Measurements from ENCODE around the gene CAT. TPM values are rescaled to one million over a fixed set of nuclear protein-coding genes. Genes with fewer than 3 reads are reported as not detected.
A peak's percentile ranks its signal among the peaks of the same experiment; 100 is the strongest.

The CAT gene
- polyA plus RNA-seq, 3 donors: 122 to 432 (median 429) TPM

DNA sequence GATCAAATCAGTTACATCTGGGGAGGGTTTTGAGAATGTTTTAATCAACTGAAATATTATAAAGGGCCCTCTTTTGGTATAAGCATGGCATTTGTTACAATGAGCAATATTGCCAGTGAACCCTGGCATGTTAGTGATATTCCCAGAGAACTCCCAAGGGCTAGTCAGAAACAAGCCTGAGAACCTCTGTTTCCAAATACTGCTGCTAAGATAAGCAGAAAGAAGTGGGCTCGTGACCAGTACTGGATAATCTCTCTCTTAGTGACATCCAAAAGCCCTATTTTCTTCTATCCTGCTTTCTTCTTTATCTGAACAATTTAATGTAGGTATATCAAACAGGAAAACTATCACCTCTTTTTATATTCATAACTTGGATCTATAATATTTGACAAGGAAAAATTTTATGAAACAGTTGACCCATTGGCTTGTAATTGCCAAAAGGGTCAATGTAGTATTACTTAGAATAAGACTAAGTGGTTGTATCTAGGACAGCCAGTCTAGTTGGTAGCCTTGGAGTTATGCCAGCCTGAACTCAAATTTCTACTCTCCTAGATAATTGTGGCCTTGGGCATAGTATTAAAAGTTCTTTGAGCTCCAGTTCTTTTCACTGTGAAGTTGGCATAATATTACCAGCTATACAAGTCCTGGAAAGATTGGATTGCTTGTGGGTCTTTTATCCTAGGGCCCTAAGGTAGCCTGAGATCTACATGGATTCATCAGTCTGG lies 15.7 kb downstream of the CAT start:
- Mint-ChIP-seq H3K27me3 (ENCODE audit: low read depth in 3 of 3) (no peaks in the 10 kb centered on the region), H3K9me3 (peaks cover 0 to 3% (median 0%) of the 10 kb centered on the region in 7 donors), H3K36me3 (peaks cover 77 to 87% of the 10 kb centered on the region in 2 donors), H3K4me3 (no peak overlapping the region), H3K4me1 (peaks cover 28% of the 10 kb centered on the region), H3K27ac (no peak overlapping the region)
- Histone ChIP-seq H3K27me3 (ENCODE audit: control insufficient read depth in 2 of 2, insufficient read depth in 2 of 2, low read length in 2 of 2) (no peaks in the 10 kb centered on the region), H3K4me2 (replicated peaks; ENCODE audit: extremely low read depth, low read length, poor library complexity, severe bottlenecking) (no peak overlapping the region), H3K4me3 (replicated peaks in 1 of 3; ENCODE audit: low read depth in 2 of 3, low read length in 3 of 3) (no peak overlapping the region), H3K79me2 (ENCODE audit: insufficient read depth, low read length) (peaks cover 78% of the 10 kb centered on the region), H3K9me3 (replicated peaks in 1 of 2; ENCODE audit: control insufficient read depth in 1 of 2, insufficient read depth in 1 of 2, low read length in 2 of 2) (no peaks in the 10 kb centered on the region), H4K20me1 (ENCODE audit: insufficient read depth, low read length) (peaks cover 39% of the 10 kb centered on the region), H3K36me3 (replicated peaks in 1 of 2; ENCODE audit: control insufficient read depth in 1 of 2, insufficient read depth in 2 of 2, low read length in 2 of 2) (peaks cover 80 to 89% of the 10 kb centered on the region in 2 donors), H3K4me1 (ENCODE audit: control insufficient read depth in 1 of 2, insufficient read depth in 2 of 2, low read length in 2 of 2) (peaks cover 27 to 30% of the 10 kb centered on the region in 2 donors), H3K9ac (ENCODE audit: insufficient read depth, low read length, poor library complexity, severe bottlenecking) (no peak overlapping the region), H3K27ac (ENCODE audit: low read depth in 1 of 2, low read length in 2 of 2) (peak overlapping the region in 1 of 2 donors; percentile 8), H2AFZ (ENCODE audit: insufficient read depth, low read depth, low read length, poor library complexity, severe bottlenecking) (no peak overlapping the region)
- DNase-seq: no peak
- no CpG with 5 or more reads among the region's 1 CpG for WGBS (ENCODE audit: insufficient coverage)
- intact Hi-C loops (cut with micrococcal nuclease): loop anchor here (10.0 kb wide), 2 partner anchors 50 to 90 kb away; no protein-coding TSS in a partner anchor
- TF ChIP-seq, protein P1, sequence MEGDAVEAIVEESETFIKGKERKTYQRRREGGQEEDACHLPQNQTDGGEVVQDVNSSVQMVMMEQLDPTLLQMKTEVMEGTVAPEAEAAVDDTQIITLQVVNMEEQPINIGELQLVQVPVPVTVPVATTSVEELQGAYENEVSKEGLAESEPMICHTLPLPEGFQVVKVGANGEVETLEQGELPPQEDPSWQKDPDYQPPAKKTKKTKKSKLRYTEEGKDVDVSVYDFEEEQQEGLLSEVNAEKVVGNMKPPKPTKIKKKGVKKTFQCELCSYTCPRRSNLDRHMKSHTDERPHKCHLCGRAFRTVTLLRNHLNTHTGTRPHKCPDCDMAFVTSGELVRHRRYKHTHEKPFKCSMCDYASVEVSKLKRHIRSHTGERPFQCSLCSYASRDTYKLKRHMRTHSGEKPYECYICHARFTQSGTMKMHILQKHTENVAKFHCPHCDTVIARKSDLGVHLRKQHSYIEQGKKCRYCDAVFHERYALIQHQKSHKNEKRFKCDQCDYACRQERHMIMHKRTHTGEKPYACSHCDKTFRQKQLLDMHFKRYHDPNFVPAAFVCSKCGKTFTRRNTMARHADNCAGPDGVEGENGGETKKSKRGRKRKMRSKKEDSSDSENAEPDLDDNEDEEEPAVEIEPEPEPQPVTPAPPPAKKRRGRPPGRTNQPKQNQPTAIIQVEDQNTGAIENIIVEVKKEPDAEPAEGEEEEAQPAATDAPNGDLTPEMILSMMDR (IDR thresholded peaks at IDR 0.05): no peak

DNA sequence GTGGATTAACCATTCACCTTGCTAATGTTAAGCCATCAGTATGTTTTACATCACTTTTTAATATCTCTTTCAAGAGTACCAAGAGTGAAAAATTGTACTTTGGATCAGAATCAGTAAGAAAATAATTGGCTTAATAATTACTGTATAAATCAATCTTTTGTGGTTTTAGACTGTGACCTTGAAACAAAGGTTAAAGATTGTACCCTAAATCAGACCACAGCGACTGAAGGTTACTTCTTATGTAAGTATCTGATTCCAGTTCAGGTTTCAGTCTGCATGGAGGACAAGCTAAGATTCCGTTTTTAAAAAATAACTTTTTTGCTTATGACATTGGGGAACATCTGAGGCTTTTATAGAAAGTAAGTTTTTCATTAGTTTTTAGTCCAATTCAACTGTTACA lies 18.9 kb downstream of the CAT start:
- Histone ChIP-seq H3K27me3 (ENCODE audit: control insufficient read depth in 2 of 2, insufficient read depth in 2 of 2, low read length in 2 of 2) (no peaks in the 10 kb centered on the region), H3K79me2 (ENCODE audit: insufficient read depth, low read length) (peaks cover 73% of the 10 kb centered on the region), H3K9ac (ENCODE audit: insufficient read depth, low read length, poor library complexity, severe bottlenecking) (no peak overlapping the region), H3K9me3 (replicated peaks in 1 of 2; ENCODE audit: control insufficient read depth in 1 of 2, insufficient read depth in 1 of 2, low read length in 2 of 2) (no peaks in the 10 kb centered on the region), H4K20me1 (ENCODE audit: insufficient read depth, low read length) (peaks cover 42% of the 10 kb centered on the region), H3K36me3 (replicated peaks in 1 of 2; ENCODE audit: control insufficient read depth in 1 of 2, insufficient read depth in 2 of 2, low read length in 2 of 2) (peaks cover 96 to 100% of the 10 kb centered on the region in 2 donors), H2AFZ (ENCODE audit: insufficient read depth, low read depth, low read length, poor library complexity, severe bottlenecking) (no peak overlapping the region), H3K27ac (ENCODE audit: low read depth in 1 of 2, low read length in 2 of 2) (no peak overlapping the region), H3K4me1 (ENCODE audit: control insufficient read depth in 1 of 2, insufficient read depth in 2 of 2, low read length in 2 of 2) (no peaks in the 10 kb centered on the region), H3K4me3 (replicated peaks in 1 of 3; ENCODE audit: low read depth in 2 of 3, low read length in 3 of 3) (no peak overlapping the region), H3K4me2 (replicated peaks; ENCODE audit: extremely low read depth, low read length, poor library complexity, severe bottlenecking) (no peak overlapping the region)
- H3K27me3 Mint-ChIP-seq (ENCODE audit: low read depth in 3 of 3): no peaks in the 10 kb centered on the region
- no peak overlapping the region for H3K4me3 Mint-ChIP-seq
- no peaks in the 10 kb centered on the region for H3K4me1 Mint-ChIP-seq
- H3K36me3 Mint-ChIP-seq: peaks cover 90 to 95% of the 10 kb centered on the region in 2 donors
- TF ChIP-seq, protein P1 (IDR thresholded peaks at IDR 0.05): no peak
- H3K27ac Mint-ChIP-seq: peak overlapping the region in 1 of 7 donors; percentile 6
- intact Hi-C loops (cut with micrococcal nuclease): loop anchor here (10.0 kb wide), 2 partner anchors 53 to 93 kb away; no protein-coding TSS in a partner anchor
- no CpG with 5 or more reads among the region's 2 CpGs for WGBS (ENCODE audit: insufficient coverage)
- DNase-seq: no peak
- H3K9me3 Mint-ChIP-seq: peaks cover 0 to 2% (median 0%) of the 10 kb centered on the region in 7 donors
